ENCODE results near the gene ENTPD5. TPM values are rescaled to one million over a fixed set of nuclear protein-coding genes. Genes with fewer than 3 reads are reported as not detected.

ENTPD5 gene
- total RNA-seq, 1 experiment from 2014 or later = 10.6 TPM

DNA sequence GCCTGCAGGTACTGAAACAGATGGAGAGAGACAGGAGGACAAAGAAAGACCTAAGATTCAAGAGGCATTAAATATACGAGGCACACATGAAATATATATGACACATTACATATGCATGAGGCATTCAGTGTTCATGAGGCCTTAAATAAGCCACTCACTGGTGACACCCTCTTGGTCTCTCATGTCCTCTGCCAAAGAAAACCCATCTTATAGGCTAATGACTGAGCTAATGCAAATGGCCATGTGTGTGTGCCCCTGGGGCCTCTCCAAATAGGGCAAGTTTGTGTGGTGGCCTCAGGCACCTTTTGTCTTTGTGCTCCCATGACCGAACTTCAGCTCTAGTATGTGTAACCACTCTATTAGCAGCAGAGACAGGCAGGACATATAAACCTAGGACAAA, 50.2 kb downstream of the ENTPD5 start (continued):
- TF ChIP-seq, protein P1, sequence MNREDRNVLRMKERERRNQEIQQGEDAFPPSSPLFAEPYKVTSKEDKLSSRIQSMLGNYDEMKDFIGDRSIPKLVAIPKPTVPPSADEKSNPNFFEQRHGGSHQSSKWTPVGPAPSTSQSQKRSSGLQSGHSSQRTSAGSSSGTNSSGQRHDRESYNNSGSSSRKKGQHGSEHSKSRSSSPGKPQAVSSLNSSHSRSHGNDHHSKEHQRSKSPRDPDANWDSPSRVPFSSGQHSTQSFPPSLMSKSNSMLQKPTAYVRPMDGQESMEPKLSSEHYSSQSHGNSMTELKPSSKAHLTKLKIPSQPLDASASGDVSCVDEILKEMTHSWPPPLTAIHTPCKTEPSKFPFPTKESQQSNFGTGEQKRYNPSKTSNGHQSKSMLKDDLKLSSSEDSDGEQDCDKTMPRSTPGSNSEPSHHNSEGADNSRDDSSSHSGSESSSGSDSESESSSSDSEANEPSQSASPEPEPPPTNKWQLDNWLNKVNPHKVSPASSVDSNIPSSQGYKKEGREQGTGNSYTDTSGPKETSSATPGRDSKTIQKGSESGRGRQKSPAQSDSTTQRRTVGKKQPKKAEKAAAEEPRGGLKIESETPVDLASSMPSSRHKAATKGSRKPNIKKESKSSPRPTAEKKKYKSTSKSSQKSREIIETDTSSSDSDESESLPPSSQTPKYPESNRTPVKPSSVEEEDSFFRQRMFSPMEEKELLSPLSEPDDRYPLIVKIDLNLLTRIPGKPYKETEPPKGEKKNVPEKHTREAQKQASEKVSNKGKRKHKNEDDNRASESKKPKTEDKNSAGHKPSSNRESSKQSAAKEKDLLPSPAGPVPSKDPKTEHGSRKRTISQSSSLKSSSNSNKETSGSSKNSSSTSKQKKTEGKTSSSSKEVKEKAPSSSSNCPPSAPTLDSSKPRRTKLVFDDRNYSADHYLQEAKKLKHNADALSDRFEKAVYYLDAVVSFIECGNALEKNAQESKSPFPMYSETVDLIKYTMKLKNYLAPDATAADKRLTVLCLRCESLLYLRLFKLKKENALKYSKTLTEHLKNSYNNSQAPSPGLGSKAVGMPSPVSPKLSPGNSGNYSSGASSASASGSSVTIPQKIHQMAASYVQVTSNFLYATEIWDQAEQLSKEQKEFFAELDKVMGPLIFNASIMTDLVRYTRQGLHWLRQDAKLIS (CRISPR knock-in tag; IDR thresholded peaks at IDR 0.05; ENCODE audit: borderline replicate concordance) = no peak
- TF ChIP-seq JAZF1 (CRISPR knock-in tag; IDR thresholded peaks at IDR 0.05) (no peak), CREB1 (CRISPR knock-in tag; IDR thresholded peaks at IDR 0.05) (no peak), ESRRA (CRISPR knock-in tag; IDR thresholded peaks at IDR 0.05; ENCODE audit: borderline replicate concordance) (no peak), JUN (CRISPR knock-in tag; IDR thresholded peaks at IDR 0.05) (no peak)
- TF ChIP-seq, protein P2, sequence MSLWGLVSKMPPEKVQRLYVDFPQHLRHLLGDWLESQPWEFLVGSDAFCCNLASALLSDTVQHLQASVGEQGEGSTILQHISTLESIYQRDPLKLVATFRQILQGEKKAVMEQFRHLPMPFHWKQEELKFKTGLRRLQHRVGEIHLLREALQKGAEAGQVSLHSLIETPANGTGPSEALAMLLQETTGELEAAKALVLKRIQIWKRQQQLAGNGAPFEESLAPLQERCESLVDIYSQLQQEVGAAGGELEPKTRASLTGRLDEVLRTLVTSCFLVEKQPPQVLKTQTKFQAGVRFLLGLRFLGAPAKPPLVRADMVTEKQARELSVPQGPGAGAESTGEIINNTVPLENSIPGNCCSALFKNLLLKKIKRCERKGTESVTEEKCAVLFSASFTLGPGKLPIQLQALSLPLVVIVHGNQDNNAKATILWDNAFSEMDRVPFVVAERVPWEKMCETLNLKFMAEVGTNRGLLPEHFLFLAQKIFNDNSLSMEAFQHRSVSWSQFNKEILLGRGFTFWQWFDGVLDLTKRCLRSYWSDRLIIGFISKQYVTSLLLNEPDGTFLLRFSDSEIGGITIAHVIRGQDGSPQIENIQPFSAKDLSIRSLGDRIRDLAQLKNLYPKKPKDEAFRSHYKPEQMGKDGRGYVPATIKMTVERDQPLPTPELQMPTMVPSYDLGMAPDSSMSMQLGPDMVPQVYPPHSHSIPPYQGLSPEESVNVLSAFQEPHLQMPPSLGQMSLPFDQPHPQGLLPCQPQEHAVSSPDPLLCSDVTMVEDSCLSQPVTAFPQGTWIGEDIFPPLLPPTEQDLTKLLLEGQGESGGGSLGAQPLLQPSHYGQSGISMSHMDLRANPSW (CRISPR knock-in tag; conservative IDR thresholded peaks at IDR 0.05; ENCODE audit: low read depth) = no peak

DNA sequence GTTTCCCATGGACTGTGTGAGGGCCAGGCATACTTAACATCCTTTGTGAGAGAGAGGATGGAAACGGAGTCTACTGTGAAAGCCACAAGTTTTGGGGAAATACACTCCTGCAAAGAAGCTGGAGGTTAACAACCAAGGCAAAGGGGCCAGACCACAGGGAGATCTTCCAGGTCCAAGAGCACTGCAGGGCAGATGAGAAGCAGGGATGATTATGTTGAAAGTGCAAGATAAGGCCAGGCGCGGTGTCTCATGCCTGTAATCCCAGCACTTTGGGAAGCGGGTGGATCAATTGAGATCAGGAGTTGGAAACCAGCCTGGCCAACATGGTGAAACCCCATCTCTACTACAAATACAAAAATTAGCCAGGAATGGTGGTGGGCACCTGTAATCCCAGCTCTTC, 53.9 kb downstream of the ENTPD5 start:
- Mint-ChIP-seq H3K4me3 (no peak overlapping the region), H3K4me1 (no peaks in the 10 kb centered on the region), H3K27ac (no peak overlapping the region), H3K27me3 (ENCODE audit: low read depth) (no peaks in the 10 kb centered on the region), H3K9me3 (no peaks in the 10 kb centered on the region), H3K36me3 (peaks cover 21% of the 10 kb centered on the region)
- POLR2A ChIA-PET = no interaction called here
- CTCF ChIA-PET = no interaction called here
- DNase-seq (ENCODE audit: low spot score) (no peak), ATAC-seq (no peak)
- TF ChIP-seq, protein P3, sequence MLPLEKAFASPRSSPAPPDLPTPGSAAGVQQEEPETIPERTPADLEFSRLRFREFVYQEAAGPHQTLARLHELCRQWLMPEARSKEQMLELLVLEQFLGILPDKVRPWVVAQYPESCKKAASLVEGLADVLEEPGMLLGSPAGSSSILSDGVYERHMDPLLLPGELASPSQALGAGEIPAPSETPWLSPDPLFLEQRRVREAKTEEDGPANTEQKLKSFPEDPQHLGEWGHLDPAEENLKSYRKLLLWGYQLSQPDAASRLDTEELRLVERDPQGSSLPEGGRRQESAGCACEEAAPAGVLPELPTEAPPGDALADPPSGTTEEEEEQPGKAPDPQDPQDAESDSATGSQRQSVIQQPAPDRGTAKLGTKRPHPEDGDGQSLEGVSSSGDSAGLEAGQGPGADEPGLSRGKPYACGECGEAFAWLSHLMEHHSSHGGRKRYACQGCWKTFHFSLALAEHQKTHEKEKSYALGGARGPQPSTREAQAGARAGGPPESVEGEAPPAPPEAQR (CRISPR knock-in tag; IDR thresholded peaks at IDR 0.05) = no peak
- TF ChIP-seq, protein P4, sequence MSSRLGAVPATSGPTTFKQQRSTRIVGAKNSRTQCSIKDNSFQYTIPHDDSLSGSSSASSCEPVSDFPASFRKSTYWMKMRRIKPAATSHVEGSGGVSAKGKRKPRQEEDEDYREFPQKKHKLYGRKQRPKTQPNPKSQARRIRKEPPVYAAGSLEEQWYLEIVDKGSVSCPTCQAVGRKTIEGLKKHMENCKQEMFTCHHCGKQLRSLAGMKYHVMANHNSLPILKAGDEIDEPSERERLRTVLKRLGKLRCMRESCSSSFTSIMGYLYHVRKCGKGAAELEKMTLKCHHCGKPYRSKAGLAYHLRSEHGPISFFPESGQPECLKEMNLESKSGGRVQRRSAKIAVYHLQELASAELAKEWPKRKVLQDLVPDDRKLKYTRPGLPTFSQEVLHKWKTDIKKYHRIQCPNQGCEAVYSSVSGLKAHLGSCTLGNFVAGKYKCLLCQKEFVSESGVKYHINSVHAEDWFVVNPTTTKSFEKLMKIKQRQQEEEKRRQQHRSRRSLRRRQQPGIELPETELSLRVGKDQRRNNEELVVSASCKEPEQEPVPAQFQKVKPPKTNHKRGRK (CRISPR knock-in tag; IDR thresholded peaks at IDR 0.05; ENCODE audit: borderline replicate concordance) = no peak
- TF ChIP-seq TCF7 (CRISPR knock-in tag; IDR thresholded peaks at IDR 0.05; ENCODE audit: low read depth) (no peak), CBFB (CRISPR knock-in tag; IDR thresholded peaks at IDR 0.05; ENCODE audit: low read depth) (no peak), PRRX2 (CRISPR knock-in tag; IDR thresholded peaks at IDR 0.05) (no peak), EMX1 (CRISPR knock-in tag; IDR thresholded peaks at IDR 0.05) (no peak), KAT7 (CRISPR knock-in tag; IDR thresholded peaks at IDR 0.05; ENCODE audit: borderline replicate concordance) (no peak), SMAD3 (CRISPR knock-in tag; IDR thresholded peaks at IDR 0.05; ENCODE audit: borderline replicate concordance) (no peak), SP1 (CRISPR knock-in tag; conservative IDR thresholded peaks at IDR 0.05) (no peak), ZNF671 (CRISPR knock-in tag; IDR thresholded peaks at IDR 0.05) (no peak)
- TF ChIP-seq, protein P2 (CRISPR knock-in tag; conservative IDR thresholded peaks at IDR 0.05; ENCODE audit: low read depth) = no peak
- TF ChIP-seq, protein P5, sequence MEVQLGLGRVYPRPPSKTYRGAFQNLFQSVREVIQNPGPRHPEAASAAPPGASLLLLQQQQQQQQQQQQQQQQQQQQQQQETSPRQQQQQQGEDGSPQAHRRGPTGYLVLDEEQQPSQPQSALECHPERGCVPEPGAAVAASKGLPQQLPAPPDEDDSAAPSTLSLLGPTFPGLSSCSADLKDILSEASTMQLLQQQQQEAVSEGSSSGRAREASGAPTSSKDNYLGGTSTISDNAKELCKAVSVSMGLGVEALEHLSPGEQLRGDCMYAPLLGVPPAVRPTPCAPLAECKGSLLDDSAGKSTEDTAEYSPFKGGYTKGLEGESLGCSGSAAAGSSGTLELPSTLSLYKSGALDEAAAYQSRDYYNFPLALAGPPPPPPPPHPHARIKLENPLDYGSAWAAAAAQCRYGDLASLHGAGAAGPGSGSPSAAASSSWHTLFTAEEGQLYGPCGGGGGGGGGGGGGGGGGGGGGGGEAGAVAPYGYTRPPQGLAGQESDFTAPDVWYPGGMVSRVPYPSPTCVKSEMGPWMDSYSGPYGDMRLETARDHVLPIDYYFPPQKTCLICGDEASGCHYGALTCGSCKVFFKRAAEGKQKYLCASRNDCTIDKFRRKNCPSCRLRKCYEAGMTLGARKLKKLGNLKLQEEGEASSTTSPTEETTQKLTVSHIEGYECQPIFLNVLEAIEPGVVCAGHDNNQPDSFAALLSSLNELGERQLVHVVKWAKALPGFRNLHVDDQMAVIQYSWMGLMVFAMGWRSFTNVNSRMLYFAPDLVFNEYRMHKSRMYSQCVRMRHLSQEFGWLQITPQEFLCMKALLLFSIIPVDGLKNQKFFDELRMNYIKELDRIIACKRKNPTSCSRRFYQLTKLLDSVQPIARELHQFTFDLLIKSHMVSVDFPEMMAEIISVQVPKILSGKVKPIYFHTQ (CRISPR knock-in tag; IDR thresholded peaks at IDR 0.05) = no peak

All from WTC11 (cell line).